ENCODE data around the gene APBB3.

APBB3 gene

DNA sequence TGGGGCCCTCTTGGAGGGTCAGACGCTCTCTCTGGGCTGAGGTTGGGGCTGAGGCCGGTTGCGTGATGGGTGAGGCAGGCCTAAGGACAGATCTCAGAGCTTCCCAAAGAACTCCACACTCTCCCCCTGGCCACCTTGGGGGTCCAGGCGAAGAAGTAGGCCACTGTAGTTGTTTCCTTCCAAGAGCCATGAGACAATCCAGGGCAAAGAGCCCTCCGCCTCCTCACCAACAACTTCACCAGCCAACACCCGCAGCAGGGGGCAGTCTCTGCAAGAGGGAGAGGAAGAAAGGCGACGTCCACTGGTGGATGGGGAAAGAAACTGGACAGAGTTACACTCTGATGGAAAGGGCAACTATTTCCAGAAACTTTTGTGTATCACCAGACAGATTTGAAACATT is 10.9 kb upstream of the APBB3 start:
- DNase-seq (ENCODE audit: low read depth in 2 of 2), result no peak

- DNase-seq (ENCODE audit: low read depth in 2 of 2), result no peak
Measured at GRCh38 chr5:140574165-140574564, 9.8 kb upstream of the APBB3 start.

- DNase-seq (ENCODE audit: low read depth in 2 of 2), result no peak
Measured at GRCh38 chr5:140573683-140574082, 9.3 kb upstream of the APBB3 start.

DNA sequence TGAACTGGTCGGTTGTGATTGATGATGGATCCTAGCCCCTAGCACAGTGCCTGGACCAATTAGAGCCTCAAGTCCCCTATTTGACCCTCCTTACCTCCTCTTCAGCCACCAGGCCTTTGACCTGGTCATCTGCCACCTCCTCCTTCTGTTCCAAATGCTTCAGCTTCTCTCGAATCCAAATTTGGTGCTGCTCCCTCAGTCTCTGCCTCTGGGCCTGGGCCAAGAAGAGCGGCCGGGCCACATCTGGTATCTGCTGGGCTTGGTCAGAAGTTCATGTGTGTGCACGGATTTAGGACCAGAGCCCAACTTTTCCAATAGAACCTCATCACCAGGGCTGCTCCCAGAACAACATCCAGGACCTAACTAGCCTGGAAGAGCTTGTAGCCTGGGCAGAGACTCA is 6.7 kb upstream of the APBB3 start:
- no peak for DNase-seq (ENCODE audit: low read depth in 2 of 2)

- no peak for DNase-seq (ENCODE audit: low read depth in 2 of 2)
Measured at GRCh38 chr5:140570488-140570887, 6.1 kb upstream of the APBB3 start.

- no peak for DNase-seq (ENCODE audit: low read depth in 2 of 2)
Measured at GRCh38 chr5:140570058-140570457, 5.7 kb upstream of the APBB3 start.

- DNase-seq (ENCODE audit: low read depth in 2 of 2), result no peak
Measured at GRCh38 chr5:140569197-140569596, 4.8 kb upstream of the APBB3 start.

DNA sequence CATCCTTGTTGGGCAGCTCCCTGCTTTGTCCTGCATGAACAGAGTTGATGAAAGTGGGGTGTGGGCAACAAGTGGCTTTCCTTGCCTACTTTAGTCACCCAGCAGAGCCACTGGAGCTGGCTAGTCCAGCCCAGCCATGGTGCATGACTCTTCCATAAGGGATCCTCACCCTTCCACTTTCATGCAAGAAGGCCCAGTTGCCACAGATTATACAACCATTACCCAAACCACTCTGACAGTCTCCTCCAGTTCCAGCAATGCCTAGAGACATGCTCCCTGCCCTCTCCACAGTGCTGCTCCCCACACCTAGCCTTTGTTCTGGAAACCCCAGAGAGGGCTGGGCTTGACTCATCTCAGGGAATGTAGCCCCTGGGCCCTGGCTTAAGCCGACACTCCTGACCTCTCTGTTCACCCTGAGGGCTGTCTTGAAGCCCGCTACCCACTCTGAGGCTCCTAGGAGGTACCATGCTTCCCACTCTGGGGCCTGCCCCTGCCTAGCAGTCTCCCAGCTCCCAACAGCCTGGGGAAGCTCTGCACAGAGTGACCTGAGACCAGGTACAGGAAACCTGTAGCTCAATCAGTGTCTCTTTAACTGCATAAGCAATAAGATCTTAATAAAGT is 4.2 kb upstream of the APBB3 start:
- DNase-seq (ENCODE audit: low read depth in 2 of 2), result no peak

GRCh38 chr5:140567871-140568270 is 3.5 kb upstream of the APBB3 start:
- DNase-seq (ENCODE audit: low read depth in 2 of 2), result no peak

GRCh38 chr5:140567136-140567818 is 2.9 kb upstream of the APBB3 start:
- DNase-seq (ENCODE audit: low read depth in 2 of 2), result no peak

GRCh38 chr5:140566665-140567064 is 2.3 kb upstream of the APBB3 start:
- DNase-seq (ENCODE audit: low read depth in 2 of 2), result no peak

GRCh38 chr5:140565780-140566095 is 1.3 kb upstream of the APBB3 start:
- no peak for DNase-seq (ENCODE audit: low read depth in 2 of 2)

DNA sequence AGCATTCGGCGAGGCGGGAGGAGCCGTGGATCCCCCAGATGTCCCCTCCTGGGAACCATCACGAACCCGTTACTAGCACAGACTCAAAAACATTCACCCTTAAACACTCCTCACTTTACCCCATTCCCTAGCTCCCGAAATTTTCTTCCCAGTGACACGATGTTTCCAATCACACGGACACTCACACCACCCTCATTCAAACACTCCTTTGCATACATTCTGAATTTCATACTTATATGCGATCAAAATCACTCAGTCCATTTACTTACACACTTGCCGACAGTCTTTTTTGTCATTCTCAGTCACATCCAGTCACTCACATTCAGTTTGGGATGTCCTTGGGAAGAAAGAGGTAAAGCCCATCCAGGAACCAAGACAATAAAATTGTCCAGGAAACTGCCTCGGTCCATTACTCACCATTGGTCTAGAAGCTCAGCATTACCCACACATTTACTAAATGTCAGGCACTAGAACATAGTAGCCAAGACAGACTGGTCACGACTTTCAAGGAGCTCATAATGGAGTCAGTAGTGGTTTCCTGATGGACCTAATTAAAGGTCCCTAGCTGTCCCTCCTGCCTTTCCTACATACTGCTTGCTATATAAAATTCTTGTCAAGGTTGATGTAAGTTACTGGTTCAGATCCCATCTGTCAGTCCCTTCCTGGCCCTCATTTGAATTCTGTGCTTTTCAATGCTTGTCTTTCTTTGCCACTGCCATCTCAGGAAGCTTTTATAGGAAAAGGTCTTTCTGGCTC is 804 bp upstream of the APBB3 start:
- no peak for DNase-seq (ENCODE audit: low read depth in 2 of 2)

DNA sequence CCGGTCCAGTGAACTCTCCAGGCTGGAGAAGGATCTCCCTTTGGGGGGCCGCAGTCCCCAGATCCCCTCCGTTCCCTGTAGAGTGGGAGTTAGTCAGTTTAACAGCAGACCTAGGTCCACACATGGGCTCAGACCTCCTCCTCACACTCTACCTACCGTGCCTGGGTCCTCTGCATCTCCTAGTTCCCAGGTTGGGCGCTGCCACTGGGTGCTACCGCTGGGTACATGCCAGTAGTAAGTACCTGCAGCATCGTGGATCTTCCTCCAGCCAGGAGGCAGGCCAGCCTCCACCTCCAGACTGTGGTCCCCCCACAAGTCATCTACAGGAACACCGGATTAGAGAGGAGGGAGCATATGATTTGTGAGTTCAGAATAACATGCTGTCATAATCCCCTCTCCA is 802 bp downstream of the APBB3 start:
- no peak for DNase-seq (ENCODE audit: low read depth in 2 of 2)

DNA sequence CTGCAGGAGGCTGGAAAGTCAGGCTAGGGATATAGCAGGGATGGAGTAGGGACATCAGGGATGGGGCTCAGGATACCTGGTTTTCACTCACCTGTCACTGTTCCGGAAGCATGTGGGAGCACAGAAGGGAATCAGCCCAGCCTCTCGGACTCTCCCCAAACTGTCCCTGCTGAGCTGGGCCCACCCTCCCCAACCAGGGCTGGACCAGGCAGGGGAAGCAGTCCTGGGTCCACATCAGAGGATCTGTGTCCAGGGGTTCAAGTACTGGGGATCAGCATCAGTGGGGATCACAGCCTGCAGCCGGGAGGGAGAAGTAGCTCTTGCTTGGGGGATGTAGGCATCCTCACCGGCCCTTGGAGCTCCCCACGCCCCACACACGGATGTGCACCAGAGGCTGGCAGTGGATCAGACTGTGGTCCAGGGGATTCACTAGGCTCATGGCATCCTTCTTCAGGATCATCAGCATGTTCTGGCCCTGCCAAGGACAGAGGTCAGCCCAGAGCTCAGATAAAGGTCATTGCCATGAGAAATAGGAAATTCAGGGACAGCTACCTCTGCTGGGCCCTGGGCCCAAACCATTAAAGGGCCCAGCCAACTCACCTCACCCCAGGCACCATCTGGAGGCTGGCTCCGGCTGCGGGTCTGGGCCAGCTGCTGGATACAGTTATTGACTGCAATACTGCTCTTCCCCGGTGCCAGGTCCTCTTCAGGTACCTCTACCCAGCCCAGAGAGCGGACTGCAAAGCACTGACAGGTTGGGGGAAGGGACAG is 2.5 kb downstream of the APBB3 start:
- DNase-seq (ENCODE audit: low read depth in 2 of 2), result no peak

DNA sequence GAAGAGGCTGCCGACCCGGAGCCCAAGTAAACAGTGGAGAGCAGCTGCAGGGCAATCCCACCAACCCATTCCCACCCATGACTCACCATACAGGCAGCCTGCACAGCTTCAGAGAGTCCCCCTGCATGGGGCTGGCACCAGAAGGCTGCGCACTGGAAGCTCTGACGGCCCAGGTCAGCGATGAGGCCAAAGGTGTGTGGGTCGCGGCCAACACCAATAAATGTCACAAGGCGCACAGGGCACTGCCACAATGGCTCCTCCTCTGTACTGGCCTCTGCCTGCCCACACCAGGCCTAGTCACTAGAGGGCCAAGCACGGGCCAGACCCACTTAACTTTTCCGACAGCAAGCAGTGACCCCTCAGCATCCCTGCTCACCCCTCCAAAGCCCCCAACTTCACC is 4.2 kb downstream of the APBB3 start:
- DNase-seq (ENCODE audit: low read depth in 2 of 2), result no peak

DNA sequence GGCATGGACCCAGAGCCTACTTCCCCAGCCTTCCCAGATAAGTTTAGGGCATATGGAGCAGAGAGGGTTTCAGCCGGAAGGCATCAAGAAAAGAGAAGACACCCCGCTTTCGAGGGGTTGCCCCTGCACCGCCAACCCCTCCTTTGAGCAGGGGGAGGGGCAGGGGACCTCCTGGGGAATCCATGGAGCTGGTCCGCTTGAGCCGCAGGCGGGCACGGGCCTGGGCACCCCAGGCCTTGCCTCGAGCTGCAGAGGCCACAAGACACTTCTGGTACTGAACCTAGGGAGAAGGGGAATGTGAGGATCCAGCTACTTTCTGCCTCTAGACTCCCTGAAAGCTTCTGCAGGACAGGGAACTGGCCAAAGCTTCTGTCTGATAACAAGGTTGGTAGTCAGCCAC is 5.9 kb downstream of the APBB3 start:
- DNase-seq (ENCODE audit: low read depth in 2 of 2), result no peak

DNA sequence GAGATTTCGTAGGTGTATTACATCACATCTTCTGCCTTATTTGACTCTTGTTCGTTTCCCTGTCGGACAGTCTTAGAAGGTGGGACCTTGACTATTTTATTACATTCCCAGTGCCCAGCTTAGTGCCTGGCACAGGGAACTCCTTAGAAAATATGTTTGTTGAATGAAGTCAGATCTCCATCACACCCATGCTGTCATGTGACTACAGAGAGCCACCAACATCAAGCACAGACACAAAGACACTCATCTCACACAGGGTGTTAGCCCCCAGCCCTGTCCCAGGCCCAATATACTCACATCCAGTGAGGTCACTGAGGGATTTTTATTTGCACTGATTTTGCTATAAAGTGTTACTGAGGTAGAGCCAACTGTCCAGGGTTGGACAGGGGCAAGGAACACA is 6.4 kb downstream of the APBB3 start:
- DNase-seq (ENCODE audit: low read depth in 2 of 2), result no peak

GRCh38 chr5:140557136-140557805 is 7.1 kb downstream of the APBB3 start, which contains the start of gene SRA1:
TSS of gene SRA1 (minus strand) at chr5:140557473. CDS start at chr5:140557452, 21 bp downstream.
- peak; percentile 64 to 78 for DNase-seq (ENCODE audit: low read depth in 2 of 2)

DNA sequence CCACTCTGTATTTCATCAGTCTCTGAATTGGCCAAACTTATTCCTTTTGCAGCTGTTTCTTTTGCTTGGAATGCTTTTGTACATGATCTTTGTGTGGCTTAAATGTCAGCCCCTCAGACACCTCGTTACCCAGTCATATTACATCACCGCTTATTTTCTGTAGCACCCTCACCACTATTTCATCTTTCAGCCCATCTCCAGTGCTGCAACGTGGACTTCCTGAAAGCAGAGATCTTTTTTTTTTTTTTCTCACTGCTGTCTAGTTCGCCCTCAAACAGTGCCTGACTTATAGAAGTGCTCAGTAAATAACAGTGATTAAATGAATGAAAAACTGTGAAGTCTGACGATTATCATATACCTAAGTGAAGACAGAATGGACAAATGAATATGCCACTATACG is 8.0 kb downstream of the APBB3 start:
- no peak for DNase-seq (ENCODE audit: low read depth in 2 of 2)

- DNase-seq (ENCODE audit: low read depth in 2 of 2), result no peak
Measured at GRCh38 chr5:140555747-140556312, 8.6 kb downstream of the APBB3 start.

DNA sequence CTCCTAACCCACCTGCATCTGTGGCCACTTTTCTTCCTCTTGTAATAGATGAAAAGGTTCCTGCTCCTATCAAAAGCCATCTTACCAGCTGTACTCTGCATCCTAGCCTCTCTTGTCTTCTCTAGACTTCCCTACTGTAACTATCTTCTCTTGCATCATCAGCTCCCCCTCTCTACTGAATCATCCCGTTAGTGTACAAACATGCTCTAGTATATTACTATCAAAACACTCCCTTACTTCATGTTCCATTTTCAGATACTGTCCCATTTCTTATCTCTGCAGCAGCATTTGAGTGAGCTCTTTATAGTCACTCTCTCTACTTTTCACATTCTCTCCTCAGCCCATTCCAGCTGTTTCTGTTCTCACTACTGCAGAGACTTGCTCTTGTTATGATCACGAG is 9.9 kb downstream of the APBB3 start:
- DNase-seq (ENCODE audit: low read depth in 2 of 2), result no peak

All from stimulated activated CD8-positive, alpha-beta memory T cell treated with anti-CD3 and anti-CD28 coated beads, Interleukin-7, amount 100 ng/mL, for 4 hours (primary cell).